OCI-LY1 (cell line): ENCODE data around the gene MGA.

Experiments
- H2AFZ ChIP-seq: fragments of 200-600 bp; sonication (generic), shearing (Covaris generic); 2 replicates; pipeline ENCODE4 v1.6.0; 2014; ENCODE audit warnings: antibody characterized with exemption, mild to moderate bottlenecking, low read length
- H3F3A ChIP-seq: fragments of 200-600 bp; sonication (generic), shearing (Covaris generic); 2 replicates; pipeline ENCODE4 v1.6.0; 2014; ENCODE audit warnings: mild to moderate bottlenecking, antibody characterized with exemption, low read length, moderate library complexity; ENCODE audit not compliant: insufficient read depth
- H3K27ac ChIP-seq: fragments of 200-600 bp; sonication (generic); 2 replicates; pipeline ENCODE4 v1.5.1; 2014; ENCODE audit warnings: low read length, mixed run types, mild to moderate bottlenecking, low read depth; ENCODE audit not compliant: poor library complexity, severe bottlenecking
- H3K27me3 ChIP-seq: fragments of 200-600 bp; sonication (generic); 2 replicates; pipeline ENCODE4 v1.6.0; 2014; ENCODE audit warnings: antibody characterized with exemption, mild to moderate bottlenecking, low read length, moderate library complexity; ENCODE audit not compliant: insufficient read depth
- H3K36me3 ChIP-seq: fragments of 200-600 bp; sonication (generic); 2 replicates; pipeline ENCODE4 v1.6.1; 2014; ENCODE audit warnings: mild to moderate bottlenecking, antibody characterized with exemption, low read length, moderate library complexity, mixed read lengths; ENCODE audit not compliant: insufficient read depth
- H3K4me1 ChIP-seq: fragments of 200-600 bp; sonication (generic); 2 replicates; pipeline ENCODE4 v1.5.1; 2014; ENCODE audit warnings: mild to moderate bottlenecking, low read length, moderate library complexity; ENCODE audit not compliant: insufficient read depth, severe bottlenecking
- H3K4me2 ChIP-seq: fragments of 200-600 bp; sonication (generic), shearing (Covaris generic); 2 replicates; pipeline ENCODE4 v1.6.1; 2014; ENCODE audit warnings: low read length
- H3K4me3 ChIP-seq: fragments of 200-600 bp; sonication (generic); 2 replicates; pipeline ENCODE4 v1.5.1; 2014; ENCODE audit warnings: low read length, low read depth, mild to moderate bottlenecking, mixed read lengths; ENCODE audit not compliant: poor library complexity, severe bottlenecking
- H3K79me2 ChIP-seq: fragments of 200-600 bp; shearing (Covaris generic); 2 replicates; pipeline ENCODE4 v1.6.1; 2016; ENCODE audit warnings: mixed run types, low read length, mixed read lengths; ENCODE audit not compliant: insufficient read depth
- H3K9ac ChIP-seq: fragments of 200-600 bp; sonication (generic), shearing (Covaris generic); 2 replicates; pipeline ENCODE4 v1.6.1; 2014; ENCODE audit warnings: mild to moderate bottlenecking, low read length, mixed read lengths
- H3K9me2 ChIP-seq: fragments of 200-600 bp; sonication (generic), shearing (Covaris generic); 2 replicates; pipeline ENCODE4 v1.6.1; 2014; ENCODE audit warnings: low read depth, mild to moderate bottlenecking, low read length, mixed read lengths
- H3K9me3 ChIP-seq: fragments of 200-600 bp; shearing (Covaris generic); 2 replicates; pipeline ENCODE4 v1.6.1; 2014; ENCODE audit warnings: low read length, mixed read lengths
- H4K20me1 ChIP-seq: fragments of 200-600 bp; sonication (generic), shearing (Covaris generic); 2 replicates; pipeline ENCODE4 v1.6.0; 2016; ENCODE audit warnings: mild to moderate bottlenecking, low read length; ENCODE audit not compliant: insufficient read depth
- EZH2 ChIP-seq: fragments of 200-600 bp; sonication (generic), shearing (Covaris generic); IDR thresholded peaks from 2 replicates; pipeline ENCODE4 v1.8.0; 2017; ENCODE audit warnings: borderline replicate concordance, mixed run types, mild to moderate bottlenecking, antibody characterized with exemption, low read length, moderate library complexity, mixed read lengths
- TF ChIP-seq, protein P1 (sequence below): fragments of 200-600 bp; sonication (generic), shearing (Covaris generic); IDR thresholded peaks from 2 replicates; pipeline ENCODE4 v1.5.1; 2017; ENCODE audit warnings: mild to moderate bottlenecking, antibody characterized with exemption, low read length, moderate library complexity, mixed read lengths

Gene MGA

DNA sequence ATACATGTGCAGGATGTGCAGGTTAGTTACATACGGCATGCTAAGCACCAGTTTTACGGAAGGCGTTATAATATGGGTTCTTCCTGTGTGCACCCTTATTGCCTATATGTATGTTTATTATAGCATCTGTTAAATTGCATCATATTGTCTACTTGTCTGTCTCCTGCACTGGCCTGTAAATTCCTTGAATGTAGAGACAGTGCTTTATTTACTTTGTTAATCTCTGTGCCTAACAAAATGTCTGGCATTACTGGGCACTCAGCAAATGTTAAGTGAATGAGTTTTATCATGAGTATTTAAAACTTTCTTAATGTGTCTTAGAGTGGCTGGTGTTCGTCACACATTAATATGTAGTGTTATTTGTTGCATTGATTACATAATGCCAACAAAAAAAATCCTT lies 23.8 kb downstream of the MGA start:
- H3K79me2 ChIP-seq = peaks cover 99% of the 10 kb centered on the region
- H3K9me2 ChIP-seq = no peaks in the 10 kb centered on the region
- no peaks in the 10 kb centered on the region for H3K27me3 ChIP-seq
- H3K4me2 ChIP-seq = no peak overlapping the region
- no peak overlapping the region for H3K9ac ChIP-seq
- H4K20me1 ChIP-seq = no peaks in the 10 kb centered on the region; the same call in 1 of the 2 replicates
- H3K36me3 ChIP-seq = peaks cover 27% of the 10 kb centered on the region
- no peak overlapping the region for H2AFZ ChIP-seq
- no peaks in the 10 kb centered on the region for H3K4me1 ChIP-seq
- no peak for TF ChIP-seq EZH2
- TF ChIP-seq, protein P1, sequence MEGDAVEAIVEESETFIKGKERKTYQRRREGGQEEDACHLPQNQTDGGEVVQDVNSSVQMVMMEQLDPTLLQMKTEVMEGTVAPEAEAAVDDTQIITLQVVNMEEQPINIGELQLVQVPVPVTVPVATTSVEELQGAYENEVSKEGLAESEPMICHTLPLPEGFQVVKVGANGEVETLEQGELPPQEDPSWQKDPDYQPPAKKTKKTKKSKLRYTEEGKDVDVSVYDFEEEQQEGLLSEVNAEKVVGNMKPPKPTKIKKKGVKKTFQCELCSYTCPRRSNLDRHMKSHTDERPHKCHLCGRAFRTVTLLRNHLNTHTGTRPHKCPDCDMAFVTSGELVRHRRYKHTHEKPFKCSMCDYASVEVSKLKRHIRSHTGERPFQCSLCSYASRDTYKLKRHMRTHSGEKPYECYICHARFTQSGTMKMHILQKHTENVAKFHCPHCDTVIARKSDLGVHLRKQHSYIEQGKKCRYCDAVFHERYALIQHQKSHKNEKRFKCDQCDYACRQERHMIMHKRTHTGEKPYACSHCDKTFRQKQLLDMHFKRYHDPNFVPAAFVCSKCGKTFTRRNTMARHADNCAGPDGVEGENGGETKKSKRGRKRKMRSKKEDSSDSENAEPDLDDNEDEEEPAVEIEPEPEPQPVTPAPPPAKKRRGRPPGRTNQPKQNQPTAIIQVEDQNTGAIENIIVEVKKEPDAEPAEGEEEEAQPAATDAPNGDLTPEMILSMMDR = no peak
- H3K4me3 ChIP-seq = no peak overlapping the region
- 0 out of 2 replicates have a peak, but pooled peaks cover 4% of the 10 kb centered on the region for H3F3A ChIP-seq
- H3K27ac ChIP-seq = no peak overlapping the region
- no peaks in the 10 kb centered on the region for H3K9me3 ChIP-seq

DNA sequence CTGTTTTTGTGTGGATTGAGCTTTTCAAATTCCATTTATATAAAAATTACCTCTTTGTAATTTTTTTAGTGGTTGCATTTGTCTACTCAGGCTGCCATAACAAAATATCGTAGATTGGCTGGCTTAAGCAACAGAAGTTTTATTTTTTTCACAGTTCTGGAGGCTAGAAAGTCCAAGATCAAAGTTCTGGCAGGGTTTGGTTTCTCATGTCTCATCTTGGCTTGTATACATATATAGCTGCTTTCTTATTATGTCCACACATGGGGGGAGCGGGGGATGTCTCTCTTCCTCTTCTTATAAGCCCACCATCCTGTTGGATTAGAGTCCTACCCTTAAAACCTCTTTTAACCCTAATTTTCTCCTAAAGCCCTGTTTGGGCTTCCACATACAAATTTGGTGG lies 28.5 kb downstream of the MGA start:
- no peak overlapping the region for H3K27ac ChIP-seq
- no peak overlapping the region for H3K4me2 ChIP-seq
- no peaks in the 10 kb centered on the region for H3K27me3 ChIP-seq
- peaks cover 17% of the 10 kb centered on the region for H3K36me3 ChIP-seq
- H3K9ac ChIP-seq = no peak overlapping the region
- peaks cover 5% of the 10 kb centered on the region for H3F3A ChIP-seq
- TF ChIP-seq EZH2 = no peak
- TF ChIP-seq, protein P1 = no peak
- H3K4me1 ChIP-seq = peaks cover 34% of the 10 kb centered on the region
- peaks cover 97% of the 10 kb centered on the region for H3K79me2 ChIP-seq
- no peaks in the 10 kb centered on the region for H3K9me3 ChIP-seq
- H3K4me3 ChIP-seq = no peak overlapping the region
- H2AFZ ChIP-seq = no peak overlapping the region
- no peaks in the 10 kb centered on the region for H3K9me2 ChIP-seq
- no peaks in the 10 kb centered on the region for H4K20me1 ChIP-seq

DNA sequence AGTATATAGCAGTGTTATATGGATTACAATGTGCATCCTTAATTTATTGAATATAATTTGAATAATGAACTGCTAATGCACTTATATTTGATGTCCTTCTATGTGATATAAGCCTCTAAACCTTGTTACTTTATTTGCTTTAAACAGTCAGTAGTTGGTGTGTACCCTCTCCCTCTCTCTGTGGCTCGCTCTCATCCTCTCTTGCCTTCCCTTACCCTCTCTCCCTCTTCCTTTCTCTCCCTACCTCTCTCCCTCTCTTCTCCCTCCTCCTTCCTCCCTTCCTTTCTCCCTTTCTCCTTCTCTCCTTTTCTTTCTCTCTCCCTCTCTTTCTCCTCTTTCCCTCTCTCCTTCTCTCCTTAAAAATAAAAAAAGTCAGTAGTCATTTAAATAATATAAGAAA lies 28.9 kb downstream of the MGA start:
- Histone ChIP-seq H4K20me1 (no peaks in the 10 kb centered on the region), H2AFZ (no peak overlapping the region), H3K9ac (no peak overlapping the region), H3K4me2 (no peak overlapping the region), H3K27me3 (no peaks in the 10 kb centered on the region), H3F3A (peaks cover 5% of the 10 kb centered on the region), H3K79me2 (peaks cover 97% of the 10 kb centered on the region), H3K36me3 (peaks cover 14% of the 10 kb centered on the region), H3K9me3 (no peaks in the 10 kb centered on the region), H3K4me1 (peaks cover 34% of the 10 kb centered on the region), H3K9me2 (no peaks in the 10 kb centered on the region), H3K27ac (no peak overlapping the region), H3K4me3 (no peak overlapping the region)
- TF ChIP-seq, protein P1 = no peak
- TF ChIP-seq EZH2 = no peak
